ENCODE measurements around the gene PHF14. TPM values are rescaled to one million over a fixed set of nuclear protein-coding genes. Genes with fewer than 3 reads are reported as not detected.

The PHF14 gene
- total RNA-seq, 4 donors from 2014 or later, result 25.3 to 52.6 (median 29.1) TPM

DNA sequence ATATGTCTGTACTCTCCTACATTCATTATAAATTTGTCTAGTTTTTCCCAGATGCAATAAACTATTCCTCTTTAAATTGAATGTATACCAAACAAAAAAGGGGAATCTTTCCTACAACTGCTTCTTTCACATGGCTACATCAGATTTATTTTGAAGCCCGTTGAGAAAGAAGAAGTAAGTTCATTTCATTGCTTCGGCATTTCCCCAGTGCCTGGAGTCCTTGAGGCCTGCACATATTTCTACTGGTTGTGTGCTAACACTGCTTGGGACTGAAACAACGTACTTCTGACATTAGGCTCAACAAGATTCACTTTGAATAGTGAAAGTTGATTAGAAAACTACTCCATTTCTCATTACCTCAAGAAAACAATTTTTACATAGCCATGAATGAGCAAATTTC is 201.7 kb downstream of the PHF14 start:
- H3K36me3 ChIP-seq, result no peaks in the 10 kb centered on the region
- no peak for ATAC-seq
- TF ChIP-seq POLR2A (IDR thresholded peaks at IDR 0.05), result no peak
- no peak for TF ChIP-seq POLR2AphosphoS5 (IDR thresholded peaks at IDR 0.05)
- no peak for TF ChIP-seq CTCF (IDR thresholded peaks at IDR 0.05)
- TF ChIP-seq EP300 (IDR thresholded peaks at IDR 0.05), result no peak
- H3K9me3 ChIP-seq, result no peaks in the 10 kb centered on the region
- H3K4me1 ChIP-seq, result peaks cover 0 to 7% (median 0%) of the 10 kb centered on the region in 3 donors
- H3K4me3 ChIP-seq, result no peak overlapping the region
- H3K27me3 ChIP-seq, result no peaks in the 10 kb centered on the region
- no peak overlapping the region for H3K27ac ChIP-seq
- 56 to 65% methylated on average over 3 of the region's 3 CpGs for WGBS, 2 donors (ENCODE audit: low coverage in 1 of 2)

GRCh38 chr7:11175887-11176286 is 202.2 kb downstream of the PHF14 start:
- no peak for ATAC-seq
- Histone ChIP-seq H3K36me3 (no peaks in the 10 kb centered on the region), H3K9me3 (no peaks in the 10 kb centered on the region), H3K4me1 (peaks cover 0 to 2% (median 0%) of the 10 kb centered on the region in 3 donors), H3K4me3 (no peak overlapping the region), H3K27ac (no peak overlapping the region), H3K27me3 (no peaks in the 10 kb centered on the region)
- TF ChIP-seq EP300 (IDR thresholded peaks at IDR 0.05) (no peak), POLR2A (IDR thresholded peaks at IDR 0.05) (no peak), CTCF (IDR thresholded peaks at IDR 0.05) (no peak), POLR2AphosphoS5 (IDR thresholded peaks at IDR 0.05) (no peak)
- 65 to 75% methylated on average over 3 of the region's 3 CpGs for WGBS, 2 donors (ENCODE audit: low coverage in 1 of 2)

DNA sequence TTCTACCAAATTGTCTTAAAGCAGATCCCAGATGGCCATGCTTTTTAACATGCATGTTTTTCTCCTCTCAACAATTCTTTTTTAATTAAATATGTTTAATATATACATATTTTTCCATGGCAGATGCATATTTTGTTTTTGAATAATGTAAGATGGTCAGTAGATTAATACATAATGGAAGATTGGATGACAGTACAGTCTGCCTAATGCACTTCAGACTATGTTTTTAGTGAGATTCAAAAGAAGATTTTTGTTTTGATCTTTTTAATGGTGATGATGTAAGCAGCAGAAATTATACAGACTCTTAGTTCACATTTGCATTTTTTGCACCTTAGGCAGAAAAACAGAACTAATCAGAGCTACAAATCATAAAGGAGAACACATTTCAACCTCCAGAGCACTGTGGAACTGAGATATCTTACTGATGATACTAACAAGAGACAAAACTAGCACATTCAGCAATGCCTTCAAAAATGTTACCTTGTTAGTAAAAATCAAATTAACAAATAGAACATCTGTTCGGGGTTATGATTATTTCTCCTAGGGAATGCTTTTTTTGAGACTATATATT is 203.4 kb downstream of the PHF14 start:
- no peak overlapping the region for H3K27ac ChIP-seq
- H3K36me3 ChIP-seq, result no peaks in the 10 kb centered on the region
- TF ChIP-seq CTCF (IDR thresholded peaks at IDR 0.05) (no peak), POLR2A (IDR thresholded peaks at IDR 0.05) (no peak), EP300 (IDR thresholded peaks at IDR 0.05) (no peak), POLR2AphosphoS5 (IDR thresholded peaks at IDR 0.05) (no peak)
- H3K9me3 ChIP-seq, result no peaks in the 10 kb centered on the region
- 67 to 83% methylated on average over 1 of the region's 1 CpG for WGBS, 2 donors (ENCODE audit: low coverage in 1 of 2)
- no peak for ATAC-seq
- no peaks in the 10 kb centered on the region for H3K4me1 ChIP-seq
- no peaks in the 10 kb centered on the region for H3K27me3 ChIP-seq
- H3K4me3 ChIP-seq, result no peak overlapping the region

- WGBS, 2 donors (ENCODE audit: low coverage in 1 of 2), result 18 to 55% methylated on average over 3 of the region's 3 CpGs
- ATAC-seq, result no peak
These were observed 204.1 kb downstream of the PHF14 start for GRCh38 chr7:11177793-11178192.

More at GRCh38 chr7:11177793-11178192, 204.1 kb downstream of the PHF14 start:
- Histone ChIP-seq H3K36me3 (no peaks in the 10 kb centered on the region), H3K4me1 (no peaks in the 10 kb centered on the region), H3K27me3 (no peaks in the 10 kb centered on the region), H3K27ac (no peak overlapping the region), H3K4me3 (no peak overlapping the region), H3K9me3 (no peaks in the 10 kb centered on the region)
- TF ChIP-seq POLR2AphosphoS5 (IDR thresholded peaks at IDR 0.05), result no peak
- TF ChIP-seq POLR2A (IDR thresholded peaks at IDR 0.05), result no peak
- TF ChIP-seq EP300 (IDR thresholded peaks at IDR 0.05), result no peak
- no peak for TF ChIP-seq CTCF (IDR thresholded peaks at IDR 0.05)
